Fibroblast of mammary gland (primary cell): ENCODE data around the gene OR4D1.

Experiments
- DNase-seq: peaks from one replicate; pipeline ENCODE4 v3.0.0-alpha.2; 2010; ENCODE audit warnings: low read depth
- H3K4me3 ChIP-seq: 2 replicates; pipeline ENCODE4 v1.5.1; 2011; ENCODE audit warnings: low read depth, mild to moderate bottlenecking, low read length, moderate library complexity; ENCODE audit not compliant: control insufficient read depth
- TF ChIP-seq, protein P1 (sequence below): conservative IDR thresholded peaks from 2 replicates; pipeline ENCODE4 v1.5.1; 2011; ENCODE audit warnings: low read depth, low read length, inconsistent platforms; ENCODE audit not compliant: control insufficient read depth, insufficient read depth

Gene OR4D1

DNA sequence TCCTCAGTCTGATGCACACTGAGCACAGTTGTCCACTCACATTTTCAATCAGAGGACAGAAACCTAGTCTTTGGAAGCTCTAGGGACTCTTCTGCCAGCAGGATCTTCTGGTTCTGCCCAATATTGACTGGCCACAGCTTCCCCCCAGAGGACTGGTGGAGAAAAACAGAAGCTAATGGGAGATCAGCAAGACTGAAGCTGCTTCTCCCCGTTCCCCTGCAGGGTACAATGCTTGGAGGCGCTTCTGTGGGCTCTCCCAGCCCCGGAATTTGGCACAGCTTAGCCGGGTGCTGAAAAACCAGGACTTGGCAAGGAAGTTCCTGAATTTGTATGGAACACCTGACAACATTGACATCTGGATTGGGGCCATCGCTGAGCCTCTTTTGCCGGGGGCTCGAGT is 54.7 kb downstream of the OR4D1 start:
- TF ChIP-seq, protein P1, sequence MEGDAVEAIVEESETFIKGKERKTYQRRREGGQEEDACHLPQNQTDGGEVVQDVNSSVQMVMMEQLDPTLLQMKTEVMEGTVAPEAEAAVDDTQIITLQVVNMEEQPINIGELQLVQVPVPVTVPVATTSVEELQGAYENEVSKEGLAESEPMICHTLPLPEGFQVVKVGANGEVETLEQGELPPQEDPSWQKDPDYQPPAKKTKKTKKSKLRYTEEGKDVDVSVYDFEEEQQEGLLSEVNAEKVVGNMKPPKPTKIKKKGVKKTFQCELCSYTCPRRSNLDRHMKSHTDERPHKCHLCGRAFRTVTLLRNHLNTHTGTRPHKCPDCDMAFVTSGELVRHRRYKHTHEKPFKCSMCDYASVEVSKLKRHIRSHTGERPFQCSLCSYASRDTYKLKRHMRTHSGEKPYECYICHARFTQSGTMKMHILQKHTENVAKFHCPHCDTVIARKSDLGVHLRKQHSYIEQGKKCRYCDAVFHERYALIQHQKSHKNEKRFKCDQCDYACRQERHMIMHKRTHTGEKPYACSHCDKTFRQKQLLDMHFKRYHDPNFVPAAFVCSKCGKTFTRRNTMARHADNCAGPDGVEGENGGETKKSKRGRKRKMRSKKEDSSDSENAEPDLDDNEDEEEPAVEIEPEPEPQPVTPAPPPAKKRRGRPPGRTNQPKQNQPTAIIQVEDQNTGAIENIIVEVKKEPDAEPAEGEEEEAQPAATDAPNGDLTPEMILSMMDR = no peak
- DNase-seq = no peak

DNA sequence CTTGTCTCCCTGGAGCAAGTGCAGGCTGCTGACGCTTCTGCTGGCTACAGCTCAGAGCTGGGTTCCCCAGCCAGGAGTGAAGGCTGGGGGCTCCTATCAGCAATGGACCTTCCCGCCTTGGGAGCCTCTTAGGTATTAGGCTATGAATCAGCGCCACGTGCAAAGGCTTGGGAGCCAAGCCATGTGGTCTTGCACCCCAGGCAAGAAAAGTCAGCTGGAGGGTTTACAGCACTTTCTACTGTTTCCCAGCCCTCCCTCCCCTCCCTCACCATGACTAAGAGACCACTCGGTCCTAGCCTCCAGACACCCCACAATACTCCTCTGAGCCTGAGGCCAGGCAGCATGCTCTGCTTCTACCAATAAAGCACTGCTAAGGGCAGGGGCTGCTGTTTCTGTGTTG is 56.6 kb downstream of the OR4D1 start:
- peak; percentile 33 for DNase-seq
- H3K4me3 ChIP-seq = no peak overlapping the region
- TF ChIP-seq, protein P1 = no peak

More for the DNA sequence above, 54.7 kb downstream of the OR4D1 start:
- H3K4me3 ChIP-seq = no peak overlapping the region

DNA sequence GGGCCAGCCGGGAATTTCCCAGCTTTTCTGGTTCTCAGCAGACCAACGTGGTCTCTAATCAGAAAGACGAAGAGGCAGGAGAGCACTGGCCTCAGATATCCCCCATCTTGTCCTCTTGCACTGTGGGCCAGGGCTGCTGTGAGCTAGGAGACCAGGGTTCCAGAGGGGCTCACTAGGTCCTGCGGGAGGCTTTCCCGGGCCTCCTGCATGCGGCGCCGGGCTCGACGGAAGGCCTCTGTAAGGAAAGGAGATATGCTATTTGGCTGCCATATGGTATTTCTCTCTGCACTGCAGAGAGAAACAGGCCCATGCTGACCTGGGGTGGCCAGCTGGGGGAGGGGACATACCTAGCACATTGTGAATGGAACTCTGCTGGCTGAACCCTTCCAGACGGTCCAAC is 57.8 kb downstream of the OR4D1 start:
- no peak for DNase-seq
- TF ChIP-seq, protein P1 = no peak
- no peak overlapping the region for H3K4me3 ChIP-seq

DNA sequence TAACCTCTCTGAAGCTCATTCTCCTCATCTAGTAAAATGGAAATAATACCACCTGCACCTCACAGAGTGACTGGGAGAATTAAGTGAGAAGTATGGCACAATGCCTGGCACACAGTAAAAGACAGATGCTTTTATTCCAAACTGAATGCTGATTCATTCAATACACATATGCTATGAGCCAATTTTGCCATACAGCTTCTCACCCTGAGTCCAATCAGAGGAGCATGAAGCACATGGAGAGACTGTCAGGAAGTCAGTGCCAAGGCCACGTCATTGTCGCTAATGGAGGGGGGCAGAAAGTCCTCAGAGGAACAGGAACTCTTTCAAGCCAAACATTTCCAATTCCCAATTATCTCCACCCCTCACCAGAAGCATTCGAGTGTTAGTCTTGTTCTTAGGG is 59.3 kb downstream of the OR4D1 start:
- peak; percentile 58 for DNase-seq
- TF ChIP-seq, protein P1 = no peak
- H3K4me3 ChIP-seq = no peak overlapping the region

DNA sequence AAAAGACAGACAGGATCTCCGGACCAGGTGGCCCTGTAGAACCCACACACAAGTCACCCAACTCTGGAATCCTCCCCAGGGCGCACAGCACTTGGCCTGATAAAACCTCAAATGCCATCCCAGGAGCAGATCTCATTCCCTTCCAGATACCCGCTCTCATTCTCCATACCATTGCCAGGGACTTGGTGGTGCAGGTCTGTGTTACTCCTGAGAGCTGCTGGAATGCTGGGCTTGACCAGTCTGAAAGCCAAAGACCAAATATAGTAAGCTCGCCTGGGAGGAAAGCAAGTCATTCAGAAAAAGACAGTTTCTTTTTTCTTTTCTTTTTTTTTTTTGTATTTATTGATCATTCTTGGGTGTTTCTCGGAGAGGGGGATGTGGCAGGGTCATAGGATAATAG is 60.2 kb downstream of the OR4D1 start:
- DNase-seq = no peak
- TF ChIP-seq, protein P1 = no peak
- no peak overlapping the region for H3K4me3 ChIP-seq
